ENCODE data around the gene SYNDIG1L. TPM values are rescaled to one million over a fixed set of nuclear protein-coding genes. Genes with fewer than 3 reads are reported as not detected.

SYNDIG1L gene
- total RNA-seq, 1 experiment from 2014 or later: not detected

DNA sequence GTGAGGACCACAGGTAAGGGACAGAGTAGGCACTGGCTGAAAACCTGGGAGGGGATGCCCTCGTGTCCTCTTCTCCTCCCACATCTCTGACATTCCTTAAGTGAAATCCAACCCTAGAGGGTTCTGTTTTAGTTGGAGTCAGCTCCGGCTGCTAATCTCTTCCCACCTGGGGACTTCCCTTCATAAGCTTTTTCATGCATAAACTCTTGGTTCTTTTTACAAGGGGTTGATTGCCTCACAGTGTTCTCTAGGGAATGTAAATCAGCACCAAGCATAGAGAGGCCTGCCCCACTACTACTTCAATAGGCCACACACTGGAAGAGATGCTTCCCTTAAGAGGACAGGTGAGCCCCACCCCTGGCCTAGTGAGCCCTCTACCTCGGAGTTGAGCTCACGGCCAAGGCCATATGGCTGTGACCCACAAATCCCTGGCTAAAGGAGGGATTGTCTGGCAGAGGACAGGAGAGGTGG, 3.2 kb upstream of the SYNDIG1L start:
- no peak overlapping the region for H2AFZ ChIP-seq (ENCODE audit: low read length)
- intact Hi-C loops (cut with micrococcal nuclease): no loop called here
- ChIA-PET POLR2A (ENCODE audit: unreplicated experiment) (no interaction called here), CTCF (no interaction called here)
- H3K27ac ChIP-seq (ENCODE audit: low read length): no peak overlapping the region
- H4K20me1 ChIP-seq (ENCODE audit: low read length): no peaks in the 10 kb centered on the region
- H3K27me3 ChIP-seq (ENCODE audit: low read length): peaks cover 53% of the 10 kb centered on the region
- DNase-seq (no peak), ATAC-seq (no peak)
- no peaks in the 10 kb centered on the region for H3K36me3 ChIP-seq (ENCODE audit: low read depth, low read length)
- no peaks in the 10 kb centered on the region for H3K79me2 ChIP-seq (ENCODE audit: low read length)
- no TSS peak for BruUV-seq (replicated peaks)
- no peaks in the 10 kb centered on the region for H3K9me3 ChIP-seq (ENCODE audit: low read length)
- H3F3A ChIP-seq (ENCODE audit: low read length, unreplicated experiment): no peaks in the 10 kb centered on the region
- H3K4me1 ChIP-seq (ENCODE audit: insufficient read depth, low read length): no peaks in the 10 kb centered on the region
- no peak overlapping the region for H3K4me3 ChIP-seq (ENCODE audit: low read length)
- no peak overlapping the region for H3K4me2 ChIP-seq (ENCODE audit: low read length)
- TF ChIP-seq EZH2 (IDR thresholded peaks at IDR 0.05; ENCODE audit: low read length, unreplicated experiment): no peak
- TF ChIP-seq, protein P1, sequence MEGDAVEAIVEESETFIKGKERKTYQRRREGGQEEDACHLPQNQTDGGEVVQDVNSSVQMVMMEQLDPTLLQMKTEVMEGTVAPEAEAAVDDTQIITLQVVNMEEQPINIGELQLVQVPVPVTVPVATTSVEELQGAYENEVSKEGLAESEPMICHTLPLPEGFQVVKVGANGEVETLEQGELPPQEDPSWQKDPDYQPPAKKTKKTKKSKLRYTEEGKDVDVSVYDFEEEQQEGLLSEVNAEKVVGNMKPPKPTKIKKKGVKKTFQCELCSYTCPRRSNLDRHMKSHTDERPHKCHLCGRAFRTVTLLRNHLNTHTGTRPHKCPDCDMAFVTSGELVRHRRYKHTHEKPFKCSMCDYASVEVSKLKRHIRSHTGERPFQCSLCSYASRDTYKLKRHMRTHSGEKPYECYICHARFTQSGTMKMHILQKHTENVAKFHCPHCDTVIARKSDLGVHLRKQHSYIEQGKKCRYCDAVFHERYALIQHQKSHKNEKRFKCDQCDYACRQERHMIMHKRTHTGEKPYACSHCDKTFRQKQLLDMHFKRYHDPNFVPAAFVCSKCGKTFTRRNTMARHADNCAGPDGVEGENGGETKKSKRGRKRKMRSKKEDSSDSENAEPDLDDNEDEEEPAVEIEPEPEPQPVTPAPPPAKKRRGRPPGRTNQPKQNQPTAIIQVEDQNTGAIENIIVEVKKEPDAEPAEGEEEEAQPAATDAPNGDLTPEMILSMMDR (conservative IDR thresholded peaks at IDR 0.05; ENCODE audit: low read depth, low read length): no peak
- TF ChIP-seq EZH2phosphoT487 (IDR thresholded peaks at IDR 0.05; ENCODE audit: borderline replicate concordance, low read length): no peak
- H3K9ac ChIP-seq (ENCODE audit: low read length): no peak overlapping the region
- H3K9me2 ChIP-seq (replicated peaks; ENCODE audit: low read length): no peaks in the 10 kb centered on the region

DNA sequence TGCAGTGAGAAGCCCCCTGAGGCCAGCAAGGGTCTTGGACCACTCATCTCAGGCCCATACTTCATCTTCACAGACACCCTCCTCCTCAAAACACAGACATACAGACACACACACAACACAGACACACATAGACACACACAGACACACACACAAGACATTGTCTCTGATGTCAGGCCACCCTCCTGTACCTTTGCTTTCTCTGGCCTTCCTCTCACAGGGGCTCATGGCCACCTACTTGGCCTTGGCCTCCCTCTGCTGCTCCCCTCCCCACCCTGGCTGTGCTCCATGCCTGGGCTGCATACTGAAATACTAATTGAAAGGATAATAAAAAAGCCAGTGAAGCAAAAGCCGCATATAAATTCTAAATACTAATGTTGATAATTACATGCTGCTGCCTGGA, 1.6 kb upstream of the SYNDIG1L start:
- Histone ChIP-seq H3F3A (ENCODE audit: low read length, unreplicated experiment) (no peaks in the 10 kb centered on the region), H4K20me1 (ENCODE audit: low read length) (no peaks in the 10 kb centered on the region), H3K27me3 (ENCODE audit: low read length) (peaks cover 53% of the 10 kb centered on the region), H3K9me2 (replicated peaks; ENCODE audit: low read length) (no peaks in the 10 kb centered on the region), H3K4me1 (ENCODE audit: insufficient read depth, low read length) (no peaks in the 10 kb centered on the region), H3K36me3 (ENCODE audit: low read depth, low read length) (no peaks in the 10 kb centered on the region), H3K27ac (ENCODE audit: low read length) (no peak overlapping the region), H3K4me3 (ENCODE audit: low read length) (no peak overlapping the region), H2AFZ (ENCODE audit: low read length) (no peak overlapping the region), H3K79me2 (ENCODE audit: low read length) (no peaks in the 10 kb centered on the region), H3K9me3 (ENCODE audit: low read length) (no peaks in the 10 kb centered on the region), H3K9ac (ENCODE audit: low read length) (no peak overlapping the region), H3K4me2 (ENCODE audit: low read length) (no peak overlapping the region)
- BruUV-seq (replicated peaks): no TSS peak
- CTCF ChIA-PET: no interaction called here
- TF ChIP-seq EZH2phosphoT487 (IDR thresholded peaks at IDR 0.05; ENCODE audit: borderline replicate concordance, low read length) (no peak), EZH2 (IDR thresholded peaks at IDR 0.05; ENCODE audit: low read length, unreplicated experiment) (no peak)
- TF ChIP-seq, protein P1 (conservative IDR thresholded peaks at IDR 0.05; ENCODE audit: low read depth, low read length): no peak
- POLR2A ChIA-PET (ENCODE audit: unreplicated experiment): no interaction called here
- DNase-seq (no peak), ATAC-seq (no peak)
- intact Hi-C loops (cut with micrococcal nuclease): no loop called here

DNA sequence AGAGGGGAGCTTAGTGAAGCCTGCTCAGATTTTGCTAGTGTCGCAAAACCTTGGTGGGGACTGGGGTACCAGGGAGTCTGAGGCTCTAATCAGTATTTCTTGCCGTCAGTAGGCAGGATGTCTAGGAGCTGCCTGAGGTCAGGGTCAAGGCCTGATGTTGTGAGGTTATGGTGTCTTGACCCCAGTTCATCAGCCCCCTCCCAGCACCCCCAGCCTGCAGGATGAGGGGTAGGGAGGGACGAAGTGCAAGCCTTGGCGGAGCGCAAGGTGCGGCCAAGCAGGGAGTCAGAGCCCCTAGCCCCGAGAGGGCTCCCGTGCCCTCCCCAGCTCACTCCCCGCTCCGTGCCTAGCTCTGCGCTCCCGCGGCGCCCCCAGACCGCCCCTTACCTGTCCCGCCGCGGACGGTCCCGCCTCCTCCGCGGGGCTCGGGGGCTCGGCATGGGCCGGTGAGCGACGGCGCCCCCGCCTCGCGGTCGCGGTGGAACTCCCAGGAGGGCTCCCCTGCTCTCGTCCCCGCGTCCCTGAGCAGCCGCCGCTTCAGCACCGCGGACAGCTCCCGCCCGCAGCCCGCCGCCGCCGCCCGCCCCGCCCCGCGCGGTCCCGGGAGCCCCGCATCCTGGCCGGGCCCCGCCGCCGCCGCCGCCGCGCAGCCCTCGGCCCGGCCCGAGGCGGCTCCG, 347 bp downstream of the SYNDIG1L start:
- TF ChIP-seq EZH2phosphoT487 (IDR thresholded peaks at IDR 0.05; ENCODE audit: borderline replicate concordance, low read length) (no peak), EZH2 (IDR thresholded peaks at IDR 0.05; ENCODE audit: low read length, unreplicated experiment) (no peak)
- TF ChIP-seq, protein P1 (conservative IDR thresholded peaks at IDR 0.05; ENCODE audit: low read depth, low read length): no peak
- Histone ChIP-seq H3K27ac (ENCODE audit: low read length) (no peak overlapping the region), H3K4me2 (ENCODE audit: low read length) (no peak overlapping the region), H4K20me1 (ENCODE audit: low read length) (no peaks in the 10 kb centered on the region), H3K4me3 (ENCODE audit: low read length) (no peak overlapping the region), H2AFZ (ENCODE audit: low read length) (no peak overlapping the region), H3K4me1 (ENCODE audit: insufficient read depth, low read length) (no peaks in the 10 kb centered on the region), H3K9me2 (replicated peaks; ENCODE audit: low read length) (no peaks in the 10 kb centered on the region), H3F3A (ENCODE audit: low read length, unreplicated experiment) (no peaks in the 10 kb centered on the region), H3K27me3 (ENCODE audit: low read length) (peaks cover 64% of the 10 kb centered on the region), H3K36me3 (ENCODE audit: low read depth, low read length) (no peaks in the 10 kb centered on the region), H3K9ac (ENCODE audit: low read length) (no peak overlapping the region), H3K9me3 (ENCODE audit: low read length) (no peaks in the 10 kb centered on the region), H3K79me2 (ENCODE audit: low read length) (no peaks in the 10 kb centered on the region)
- no TSS peak for BruUV-seq (replicated peaks)
- DNase-seq (peak; percentile 30), ATAC-seq (no peak)
- intact Hi-C loops (cut with micrococcal nuclease): no loop called here
- POLR2A ChIA-PET (ENCODE audit: unreplicated experiment): no interaction called here
- CTCF ChIA-PET: no interaction called here
